ENCODE data around the gene OTOP2. TPM values are rescaled to one million over a fixed set of nuclear protein-coding genes. Genes with fewer than 3 reads are reported as not detected.

The OTOP2 gene
- total RNA-seq, 1 experiment from 2014 or later: not detected

DNA sequence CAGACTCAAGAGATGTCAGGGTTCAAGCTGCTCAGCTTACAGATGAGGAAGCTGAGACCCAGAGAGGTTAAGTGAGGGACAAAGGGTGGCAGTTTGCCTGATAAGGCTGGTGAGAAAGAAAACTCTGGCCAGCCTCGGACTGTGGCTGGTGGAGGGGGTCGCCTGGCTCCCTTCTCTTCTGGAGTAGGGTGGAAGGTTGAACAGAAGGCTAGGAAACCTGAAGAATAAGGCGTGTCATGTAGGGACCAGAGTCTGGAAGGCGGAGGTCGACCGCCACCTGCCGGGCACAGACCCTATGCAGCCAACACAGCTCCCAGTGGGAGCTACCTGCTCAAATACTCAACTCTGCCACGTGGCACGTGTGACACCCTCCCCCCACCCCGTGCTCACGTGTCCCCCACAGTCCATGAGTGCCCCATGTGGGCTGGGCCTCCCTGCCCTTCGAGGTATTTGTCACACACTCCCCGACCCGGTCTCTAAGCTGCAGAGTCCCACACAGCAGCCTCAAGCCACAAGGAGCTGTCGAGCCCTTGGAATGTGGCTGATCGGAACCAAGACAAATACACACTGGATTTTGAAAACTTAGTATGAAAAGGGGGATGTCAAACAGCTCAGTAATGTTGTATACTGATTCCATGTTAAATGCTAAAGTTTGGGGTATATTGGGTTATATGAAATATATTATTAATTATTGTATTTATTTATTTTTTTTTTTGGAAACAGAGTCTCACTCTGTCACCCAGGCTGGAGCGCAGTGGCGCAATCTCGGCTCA lies 36.7 kb downstream of the OTOP2 start:
- intact Hi-C loops (cut with micrococcal nuclease): loop anchor here (1.0 to 5.0 kb wide), 6 partner anchors 26 to 242 kb away; partner anchors contain the start of genes CDR2L and MRPL58
- H3K4me2 ChIP-seq (ENCODE audit: low read length): no peak overlapping the region
- POLR2A ChIA-PET (ENCODE audit: unreplicated experiment): interaction anchor here (0.6 kb wide), 1 partner anchor 102 kb away, joined by 5 read pairs; no protein-coding TSS in a partner anchor
- no peaks in the 10 kb centered on the region for H3K79me2 ChIP-seq (ENCODE audit: low read length)
- H3K9me3 ChIP-seq (ENCODE audit: low read length): no peaks in the 10 kb centered on the region
- H3K4me1 ChIP-seq (ENCODE audit: insufficient read depth, low read length): no peaks in the 10 kb centered on the region
- no peaks in the 10 kb centered on the region for H4K20me1 ChIP-seq (ENCODE audit: low read length)
- BruUV-seq (replicated peaks): no TSS peak
- no peak overlapping the region for H3K4me3 ChIP-seq (ENCODE audit: low read length)
- H3K27ac ChIP-seq (ENCODE audit: low read length): no peak overlapping the region
- DNase-seq (no peak), ATAC-seq (no peak)
- TF ChIP-seq EZH2phosphoT487 (IDR thresholded peaks at IDR 0.05; ENCODE audit: borderline replicate concordance, low read length): no peak
- TF ChIP-seq, protein P1, sequence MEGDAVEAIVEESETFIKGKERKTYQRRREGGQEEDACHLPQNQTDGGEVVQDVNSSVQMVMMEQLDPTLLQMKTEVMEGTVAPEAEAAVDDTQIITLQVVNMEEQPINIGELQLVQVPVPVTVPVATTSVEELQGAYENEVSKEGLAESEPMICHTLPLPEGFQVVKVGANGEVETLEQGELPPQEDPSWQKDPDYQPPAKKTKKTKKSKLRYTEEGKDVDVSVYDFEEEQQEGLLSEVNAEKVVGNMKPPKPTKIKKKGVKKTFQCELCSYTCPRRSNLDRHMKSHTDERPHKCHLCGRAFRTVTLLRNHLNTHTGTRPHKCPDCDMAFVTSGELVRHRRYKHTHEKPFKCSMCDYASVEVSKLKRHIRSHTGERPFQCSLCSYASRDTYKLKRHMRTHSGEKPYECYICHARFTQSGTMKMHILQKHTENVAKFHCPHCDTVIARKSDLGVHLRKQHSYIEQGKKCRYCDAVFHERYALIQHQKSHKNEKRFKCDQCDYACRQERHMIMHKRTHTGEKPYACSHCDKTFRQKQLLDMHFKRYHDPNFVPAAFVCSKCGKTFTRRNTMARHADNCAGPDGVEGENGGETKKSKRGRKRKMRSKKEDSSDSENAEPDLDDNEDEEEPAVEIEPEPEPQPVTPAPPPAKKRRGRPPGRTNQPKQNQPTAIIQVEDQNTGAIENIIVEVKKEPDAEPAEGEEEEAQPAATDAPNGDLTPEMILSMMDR (conservative IDR thresholded peaks at IDR 0.05; ENCODE audit: low read depth, low read length): 0 out of 2 replicates have a peak, but pooled peaks have one; percentile 13
- no peak overlapping the region for H2AFZ ChIP-seq (ENCODE audit: low read length)
- no peaks in the 10 kb centered on the region for H3K36me3 ChIP-seq (ENCODE audit: low read depth, low read length)
- H3K9ac ChIP-seq (ENCODE audit: low read length): no peak overlapping the region
- H3F3A ChIP-seq (ENCODE audit: low read length, unreplicated experiment): no peaks in the 10 kb centered on the region
- no peaks in the 10 kb centered on the region for H3K9me2 ChIP-seq (replicated peaks; ENCODE audit: low read length)
- H3K27me3 ChIP-seq (ENCODE audit: low read length): no peaks in the 10 kb centered on the region
- CTCF ChIA-PET: interaction anchor here (0.5 to 2.5 kb wide), 15 partner anchors 12 to 246 kb away, joined by 3 to 14 read pairs (median 5); partner anchors contain the start of genes CDR2L, HID1 and MRPL58

DNA sequence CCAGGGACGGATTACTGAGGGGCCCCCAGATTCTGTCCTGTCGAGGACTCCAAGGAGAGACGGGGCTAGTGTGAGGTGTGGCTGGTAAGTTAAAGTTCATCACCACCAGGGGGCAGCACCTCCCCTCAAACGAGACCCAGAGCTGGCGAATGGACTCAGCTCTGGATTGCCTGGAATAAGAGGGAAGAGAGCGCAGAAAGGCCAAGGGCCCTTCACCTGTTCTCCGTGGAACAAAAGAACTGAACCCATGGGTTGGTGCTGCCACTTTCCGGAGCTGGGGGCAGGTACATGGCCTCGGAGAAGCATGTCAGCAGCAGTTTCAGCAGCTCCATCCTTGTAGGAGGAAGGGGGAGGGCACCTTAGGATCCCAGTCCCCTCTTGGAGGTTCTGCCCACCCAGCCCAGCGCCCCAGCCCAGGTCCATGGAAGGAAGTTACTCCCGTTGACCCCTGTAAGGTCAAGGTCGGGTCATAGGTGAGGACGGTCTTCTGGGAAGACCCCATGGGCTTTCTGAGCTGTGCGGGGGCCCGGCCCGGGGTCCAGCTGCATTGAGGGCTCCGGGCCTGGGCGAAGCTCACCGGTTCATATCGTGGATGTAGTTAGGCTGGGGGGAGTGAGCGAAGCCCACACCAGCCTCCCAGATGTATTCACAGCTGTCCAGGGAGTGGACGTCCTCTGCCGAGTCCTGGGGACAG lies 37.7 kb downstream of the OTOP2 start:
- H3K9me2 ChIP-seq (replicated peaks; ENCODE audit: low read length): no peaks in the 10 kb centered on the region
- no peaks in the 10 kb centered on the region for H3K79me2 ChIP-seq (ENCODE audit: low read length)
- TF ChIP-seq, protein P1 (conservative IDR thresholded peaks at IDR 0.05; ENCODE audit: low read depth, low read length): peak; percentile 93
- TF ChIP-seq EZH2phosphoT487 (IDR thresholded peaks at IDR 0.05; ENCODE audit: borderline replicate concordance, low read length): no peak
- no peaks in the 10 kb centered on the region for H3F3A ChIP-seq (ENCODE audit: low read length, unreplicated experiment)
- H3K4me1 ChIP-seq (ENCODE audit: insufficient read depth, low read length): no peaks in the 10 kb centered on the region
- no peaks in the 10 kb centered on the region for H3K9me3 ChIP-seq (ENCODE audit: low read length)
- no peaks in the 10 kb centered on the region for H3K36me3 ChIP-seq (ENCODE audit: low read depth, low read length)
- CTCF ChIA-PET: interaction anchor here (0.5 to 2.5 kb wide), 17 partner anchors 11 to 450 kb away, joined by 3 to 14 read pairs (median 5); partner anchors contain the start of genes CDR2L, HID1, MRPL58 and OTOP2
- H4K20me1 ChIP-seq (ENCODE audit: low read length): no peaks in the 10 kb centered on the region
- ATAC-seq (peak; percentile 92), DNase-seq (peak; percentile 95)
- no peak overlapping the region for H3K4me2 ChIP-seq (ENCODE audit: low read length)
- no TSS peak for BruUV-seq (replicated peaks)
- no peak overlapping the region for H3K27ac ChIP-seq (ENCODE audit: low read length)
- POLR2A ChIA-PET (ENCODE audit: unreplicated experiment): interaction anchor here (0.5 to 1.1 kb wide), 2 partner anchors 25 to 48 kb away, joined by 6 to 14 read pairs; partner anchors contain the start of gene CDR2L
- H3K4me3 ChIP-seq (ENCODE audit: low read length): no peak overlapping the region
- H3K9ac ChIP-seq (ENCODE audit: low read length): no peak overlapping the region
- no peak overlapping the region for H2AFZ ChIP-seq (ENCODE audit: low read length)
- no peaks in the 10 kb centered on the region for H3K27me3 ChIP-seq (ENCODE audit: low read length)
- intact Hi-C loops (cut with micrococcal nuclease): loop anchor here (1.0 to 5.0 kb wide), 6 partner anchors 25 to 240 kb away; partner anchors contain the start of genes CDR2L and MRPL58

Data from PC-3 (cell line).